HepG2 (cell line): ENCODE data around the gene SMLR1. TPM values are rescaled to one million over a fixed set of nuclear protein-coding genes. Genes with fewer than 3 reads are reported as not detected.

Experiments
- DPF2 ChIP-seq: sonication (generic); formaldehyde crosslinking; IDR thresholded peaks from 2 replicates; pipeline ENCODE4 v1.4.0; 2020; ENCODE audit warnings: mild to moderate bottlenecking, low read depth, missing genetic modification reagents, borderline replicate concordance
- IKZF5 ChIP-seq: IDR thresholded peaks from 2 replicates; pipeline ENCODE4 v1.6.1; 2018; ENCODE audit warnings: missing genetic modification reagents, mild to moderate bottlenecking, missing compliant biosample characterization
- SOX5 ChIP-seq: IDR thresholded peaks from 2 replicates; pipeline ENCODE4 v1.6.1; 2016; ENCODE audit warnings: borderline replicate concordance
- ZFAT ChIP-seq: sonication (generic); formaldehyde crosslinking; conservative IDR thresholded peaks from 2 replicates; pipeline ENCODE4 v1.8.1; 2023; ENCODE audit warnings: missing genetic modification reagents, inconsistent platforms
- ZNF343 ChIP-seq: sonication (generic); formaldehyde crosslinking; IDR thresholded peaks from 2 replicates; pipeline ENCODE4 v1.4.0; 2020; ENCODE audit warnings: mild to moderate bottlenecking, missing genetic modification reagents
- polyA plus RNA-seq, 8 experiments: library from polyadenylated mRNA; depleted of rRNA in 3 of 8; stranded (reverse) in 7 of 8; unstranded in 1 of 8; fragments of >200 nt; fragmentation: Illumina TruSeq in 4 of 8; extraction: Trizol in 4 of 8; gene quantifications; 2 replicates each; pipeline versions ENCODE4 v1.2.1 to v1.2.3, GENCODE V29; 2011 to 2016; ENCODE audit warnings: low read depth in 4 of 8, missing spikeins in 1 of 8, mixed read lengths in 1 of 8; ENCODE audit not compliant: insufficient read depth in 1 of 8
- total RNA-seq, 5 experiments: library from RNA; depleted of rRNA; stranded (reverse); fragments of >200 nt; fragmentation: Illumina TruSeq; extraction: Trizol; gene quantifications; 2 replicates each; pipeline ENCODE4 v1.2.3, GENCODE V29; 2016; ENCODE audit warnings: low read depth in 1 of 5
- TF ChIP-seq, protein P1 (sequence below): sonication (generic); formaldehyde crosslinking; IDR thresholded peaks from 2 replicates; pipeline ENCODE4 v1.5.1; 2020; ENCODE audit warnings: mild to moderate bottlenecking, missing genetic modification reagents, borderline replicate concordance
- TF ChIP-seq, protein P2 (sequence below): sonication (generic); formaldehyde crosslinking; IDR thresholded peaks from 2 replicates; pipeline ENCODE4 v1.4.0; 2020; ENCODE audit warnings: mild to moderate bottlenecking, missing genetic modification reagents, borderline replicate concordance
- TF ChIP-seq, protein P3 (sequence below): IDR thresholded peaks from 2 replicates; pipeline ENCODE4 v1.6.1; 2016; ENCODE audit warnings: control low read depth

Gene SMLR1
- total and polyA plus RNA-seq, 2 of the 13 experiments (the other 11 are each of a cell fraction or from before 2014, with no cell fraction given) = 41.8 to 104 TPM

GRCh38 chr6:130858498-130859160 is 31.4 kb downstream of the SMLR1 start (continued):
- TF ChIP-seq, protein P1, sequence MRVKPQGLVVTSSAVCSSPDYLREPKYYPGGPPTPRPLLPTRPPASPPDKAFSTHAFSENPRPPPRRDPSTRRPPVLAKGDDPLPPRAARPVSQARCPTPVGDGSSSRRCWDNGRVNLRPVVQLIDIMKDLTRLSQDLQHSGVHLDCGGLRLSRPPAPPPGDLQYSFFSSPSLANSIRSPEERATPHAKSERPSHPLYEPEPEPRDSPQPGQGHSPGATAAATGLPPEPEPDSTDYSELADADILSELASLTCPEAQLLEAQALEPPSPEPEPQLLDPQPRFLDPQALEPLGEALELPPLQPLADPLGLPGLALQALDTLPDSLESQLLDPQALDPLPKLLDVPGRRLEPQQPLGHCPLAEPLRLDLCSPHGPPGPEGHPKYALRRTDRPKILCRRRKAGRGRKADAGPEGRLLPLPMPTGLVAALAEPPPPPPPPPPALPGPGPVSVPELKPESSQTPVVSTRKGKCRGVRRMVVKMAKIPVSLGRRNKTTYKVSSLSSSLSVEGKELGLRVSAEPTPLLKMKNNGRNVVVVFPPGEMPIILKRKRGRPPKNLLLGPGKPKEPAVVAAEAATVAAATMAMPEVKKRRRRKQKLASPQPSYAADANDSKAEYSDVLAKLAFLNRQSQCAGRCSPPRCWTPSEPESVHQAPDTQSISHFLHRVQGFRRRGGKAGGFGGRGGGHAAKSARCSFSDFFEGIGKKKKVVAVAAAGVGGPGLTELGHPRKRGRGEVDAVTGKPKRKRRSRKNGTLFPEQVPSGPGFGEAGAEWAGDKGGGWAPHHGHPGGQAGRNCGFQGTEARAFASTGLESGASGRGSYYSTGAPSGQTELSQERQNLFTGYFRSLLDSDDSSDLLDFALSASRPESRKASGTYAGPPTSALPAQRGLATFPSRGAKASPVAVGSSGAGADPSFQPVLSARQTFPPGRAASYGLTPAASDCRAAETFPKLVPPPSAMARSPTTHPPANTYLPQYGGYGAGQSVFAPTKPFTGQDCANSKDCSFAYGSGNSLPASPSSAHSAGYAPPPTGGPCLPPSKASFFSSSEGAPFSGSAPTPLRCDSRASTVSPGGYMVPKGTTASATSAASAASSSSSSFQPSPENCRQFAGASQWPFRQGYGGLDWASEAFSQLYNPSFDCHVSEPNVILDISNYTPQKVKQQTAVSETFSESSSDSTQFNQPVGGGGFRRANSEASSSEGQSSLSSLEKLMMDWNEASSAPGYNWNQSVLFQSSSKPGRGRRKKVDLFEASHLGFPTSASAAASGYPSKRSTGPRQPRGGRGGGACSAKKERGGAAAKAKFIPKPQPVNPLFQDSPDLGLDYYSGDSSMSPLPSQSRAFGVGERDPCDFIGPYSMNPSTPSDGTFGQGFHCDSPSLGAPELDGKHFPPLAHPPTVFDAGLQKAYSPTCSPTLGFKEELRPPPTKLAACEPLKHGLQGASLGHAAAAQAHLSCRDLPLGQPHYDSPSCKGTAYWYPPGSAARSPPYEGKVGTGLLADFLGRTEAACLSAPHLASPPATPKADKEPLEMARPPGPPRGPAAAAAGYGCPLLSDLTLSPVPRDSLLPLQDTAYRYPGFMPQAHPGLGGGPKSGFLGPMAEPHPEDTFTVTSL (CRISPR knock-in tag) = 0 out of 2 replicates have a peak, but pooled peaks have one; percentile 46
- TF ChIP-seq DPF2 (0 out of 2 replicates have a peak, but pooled peaks have one; percentile 0), SOX5 (CRISPR knock-in tag) (peak; percentile 32), ZNF343 (CRISPR knock-in tag) (peak; percentile 31; the same call in 1 of the 2 replicates), ZFAT (CRISPR knock-in tag) (no peak), IKZF5 (CRISPR knock-in tag) (peak; percentile 43; the same call in 1 of the 2 replicates)
- TF ChIP-seq, protein P2, sequence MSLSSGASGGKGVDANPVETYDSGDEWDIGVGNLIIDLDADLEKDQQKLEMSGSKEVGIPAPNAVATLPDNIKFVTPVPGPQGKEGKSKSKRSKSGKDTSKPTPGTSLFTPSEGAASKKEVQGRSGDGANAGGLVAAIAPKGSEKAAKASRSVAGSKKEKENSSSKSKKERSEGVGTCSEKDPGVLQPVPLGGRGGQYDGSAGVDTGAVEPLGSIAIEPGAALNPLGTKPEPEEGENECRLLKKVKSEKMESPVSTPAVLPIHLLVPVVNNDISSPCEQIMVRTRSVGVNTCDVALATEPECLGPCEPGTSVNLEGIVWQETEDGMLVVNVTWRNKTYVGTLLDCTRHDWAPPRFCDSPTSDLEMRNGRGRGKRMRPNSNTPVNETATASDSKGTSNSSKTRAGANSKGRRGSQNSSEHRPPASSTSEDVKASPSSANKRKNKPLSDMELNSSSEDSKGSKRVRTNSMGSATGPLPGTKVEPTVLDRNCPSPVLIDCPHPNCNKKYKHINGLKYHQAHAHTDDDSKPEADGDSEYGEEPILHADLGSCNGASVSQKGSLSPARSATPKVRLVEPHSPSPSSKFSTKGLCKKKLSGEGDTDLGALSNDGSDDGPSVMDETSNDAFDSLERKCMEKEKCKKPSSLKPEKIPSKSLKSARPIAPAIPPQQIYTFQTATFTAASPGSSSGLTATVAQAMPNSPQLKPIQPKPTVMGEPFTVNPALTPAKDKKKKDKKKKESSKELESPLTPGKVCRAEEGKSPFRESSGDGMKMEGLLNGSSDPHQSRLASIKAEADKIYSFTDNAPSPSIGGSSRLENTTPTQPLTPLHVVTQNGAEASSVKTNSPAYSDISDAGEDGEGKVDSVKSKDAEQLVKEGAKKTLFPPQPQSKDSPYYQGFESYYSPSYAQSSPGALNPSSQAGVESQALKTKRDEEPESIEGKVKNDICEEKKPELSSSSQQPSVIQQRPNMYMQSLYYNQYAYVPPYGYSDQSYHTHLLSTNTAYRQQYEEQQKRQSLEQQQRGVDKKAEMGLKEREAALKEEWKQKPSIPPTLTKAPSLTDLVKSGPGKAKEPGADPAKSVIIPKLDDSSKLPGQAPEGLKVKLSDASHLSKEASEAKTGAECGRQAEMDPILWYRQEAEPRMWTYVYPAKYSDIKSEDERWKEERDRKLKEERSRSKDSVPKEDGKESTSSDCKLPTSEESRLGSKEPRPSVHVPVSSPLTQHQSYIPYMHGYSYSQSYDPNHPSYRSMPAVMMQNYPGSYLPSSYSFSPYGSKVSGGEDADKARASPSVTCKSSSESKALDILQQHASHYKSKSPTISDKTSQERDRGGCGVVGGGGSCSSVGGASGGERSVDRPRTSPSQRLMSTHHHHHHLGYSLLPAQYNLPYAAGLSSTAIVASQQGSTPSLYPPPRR (CRISPR knock-in tag) = 0 out of 2 replicates have a peak, but pooled peaks have one; percentile 47
- TF ChIP-seq, protein P3, sequence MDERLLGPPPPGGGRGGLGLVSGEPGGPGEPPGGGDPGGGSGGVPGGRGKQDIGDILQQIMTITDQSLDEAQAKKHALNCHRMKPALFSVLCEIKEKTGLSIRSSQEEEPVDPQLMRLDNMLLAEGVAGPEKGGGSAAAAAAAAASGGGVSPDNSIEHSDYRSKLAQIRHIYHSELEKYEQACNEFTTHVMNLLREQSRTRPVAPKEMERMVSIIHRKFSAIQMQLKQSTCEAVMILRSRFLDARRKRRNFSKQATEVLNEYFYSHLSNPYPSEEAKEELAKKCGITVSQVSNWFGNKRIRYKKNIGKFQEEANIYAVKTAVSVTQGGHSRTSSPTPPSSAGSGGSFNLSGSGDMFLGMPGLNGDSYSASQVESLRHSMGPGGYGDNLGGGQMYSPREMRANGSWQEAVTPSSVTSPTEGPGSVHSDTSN = peak; percentile 47; the same call in 1 of the 2 replicates
